NB4 (cell line): ENCODE measurements around the gene UGT2B7.

Source experiments
- DNase-seq: peaks from one replicate; pipeline ENCODE4 v3.0.0; 2010; ENCODE audit warnings: low read depth
- H3K4me3 ChIP-seq: one replicate; pipeline ENCODE4 v1.5.1; 2011; ENCODE audit warnings: mild to moderate bottlenecking, low read depth, low read length, moderate library complexity
- MYC ChIP-seq: IDR thresholded peaks from 2 replicates; pipeline ENCODE4 v1.6.1; 2011; ENCODE audit warnings: low read depth, low read length
- POLR2A ChIP-seq: IDR thresholded peaks from 2 replicates; pipeline ENCODE4 v1.6.1; 2011; ENCODE audit warnings: mild to moderate bottlenecking; ENCODE audit not compliant: insufficient read length; ENCODE audit errors: extremely low read depth
- TF ChIP-seq, protein P1 (sequence below): IDR thresholded peaks from 2 replicates; pipeline ENCODE4 v1.6.1; 2011; ENCODE audit warnings: low read depth, low read length
- TF ChIP-seq, protein P2 (sequence below): IDR thresholded peaks from one replicate; pipeline ENCODE4 v1.5.1; 2012; ENCODE audit warnings: low read depth, low read length

Gene UGT2B7

DNA sequence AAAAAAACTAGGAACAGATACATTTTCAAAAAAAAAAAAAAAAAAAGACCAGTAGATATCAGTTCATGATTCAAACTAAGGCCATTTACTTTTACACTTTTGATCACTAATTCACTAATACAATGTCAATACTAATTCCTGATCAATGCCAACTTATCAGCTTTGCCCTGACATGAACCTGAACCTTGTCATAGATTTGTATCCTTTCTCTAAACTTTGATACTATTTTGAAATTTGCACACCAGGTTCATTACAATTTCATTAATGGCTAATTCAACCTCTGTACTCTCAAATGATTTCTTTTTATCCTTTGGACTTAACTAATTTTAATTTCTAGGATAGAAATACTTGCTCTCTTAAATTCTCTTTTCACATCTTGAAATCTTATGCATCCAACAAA lies 37.7 kb downstream of the UGT2B7 start:
- no peak for DNase-seq
- TF ChIP-seq MYC (no peak), POLR2A (no peak)
- TF ChIP-seq, protein P1, sequence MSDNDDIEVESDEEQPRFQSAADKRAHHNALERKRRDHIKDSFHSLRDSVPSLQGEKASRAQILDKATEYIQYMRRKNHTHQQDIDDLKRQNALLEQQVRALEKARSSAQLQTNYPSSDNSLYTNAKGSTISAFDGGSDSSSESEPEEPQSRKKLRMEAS: no peak
- TF ChIP-seq, protein P2, sequence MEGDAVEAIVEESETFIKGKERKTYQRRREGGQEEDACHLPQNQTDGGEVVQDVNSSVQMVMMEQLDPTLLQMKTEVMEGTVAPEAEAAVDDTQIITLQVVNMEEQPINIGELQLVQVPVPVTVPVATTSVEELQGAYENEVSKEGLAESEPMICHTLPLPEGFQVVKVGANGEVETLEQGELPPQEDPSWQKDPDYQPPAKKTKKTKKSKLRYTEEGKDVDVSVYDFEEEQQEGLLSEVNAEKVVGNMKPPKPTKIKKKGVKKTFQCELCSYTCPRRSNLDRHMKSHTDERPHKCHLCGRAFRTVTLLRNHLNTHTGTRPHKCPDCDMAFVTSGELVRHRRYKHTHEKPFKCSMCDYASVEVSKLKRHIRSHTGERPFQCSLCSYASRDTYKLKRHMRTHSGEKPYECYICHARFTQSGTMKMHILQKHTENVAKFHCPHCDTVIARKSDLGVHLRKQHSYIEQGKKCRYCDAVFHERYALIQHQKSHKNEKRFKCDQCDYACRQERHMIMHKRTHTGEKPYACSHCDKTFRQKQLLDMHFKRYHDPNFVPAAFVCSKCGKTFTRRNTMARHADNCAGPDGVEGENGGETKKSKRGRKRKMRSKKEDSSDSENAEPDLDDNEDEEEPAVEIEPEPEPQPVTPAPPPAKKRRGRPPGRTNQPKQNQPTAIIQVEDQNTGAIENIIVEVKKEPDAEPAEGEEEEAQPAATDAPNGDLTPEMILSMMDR: no peak
- H3K4me3 ChIP-seq: no peak overlapping the region

DNA sequence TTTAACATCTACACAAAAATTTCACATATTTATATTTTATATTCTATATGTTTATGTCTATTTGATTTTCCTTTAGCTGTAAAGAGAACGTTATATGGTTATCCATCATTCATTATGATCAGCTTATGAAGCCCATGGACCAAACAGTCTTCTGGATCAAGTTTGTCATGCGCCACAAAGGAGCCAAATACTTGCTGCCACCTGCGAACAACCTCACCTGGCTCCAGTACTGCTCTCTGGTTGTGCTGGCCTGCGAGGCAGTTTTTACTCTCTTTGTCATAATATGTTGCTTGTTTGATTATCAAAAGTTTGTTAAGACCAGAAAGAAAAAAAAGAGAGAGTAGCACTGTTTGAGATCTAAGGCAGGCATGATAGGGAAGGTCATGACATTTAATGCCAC lies 38.2 kb downstream of the UGT2B7 start:
- H3K4me3 ChIP-seq: no peak overlapping the region
- no peak for DNase-seq
- no peak for TF ChIP-seq POLR2A
- TF ChIP-seq, protein P1: no peak
- no peak for TF ChIP-seq MYC
- TF ChIP-seq, protein P2: no peak

DNA sequence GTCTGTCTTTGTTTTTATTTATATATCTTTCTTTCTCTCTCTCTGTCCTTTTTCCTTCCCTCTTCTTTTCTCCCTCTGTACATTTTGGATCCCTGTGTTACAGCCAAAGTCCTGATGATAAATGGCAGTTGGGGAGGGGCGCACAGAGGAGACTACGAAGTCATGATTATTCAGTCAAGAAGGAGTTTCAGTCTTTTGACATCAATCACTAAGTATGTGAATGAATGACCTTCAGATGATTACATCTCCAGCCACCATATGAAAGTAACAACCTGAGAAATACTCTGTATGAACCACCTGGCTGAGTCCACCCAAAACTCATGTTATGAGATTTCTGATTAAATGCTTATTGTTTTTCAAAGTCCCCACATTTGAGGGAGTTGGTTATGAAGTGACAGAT lies 45.0 kb downstream of the UGT2B7 start:
- no peak for DNase-seq
- no peak for TF ChIP-seq POLR2A
- no peak for TF ChIP-seq MYC
- TF ChIP-seq, protein P2: no peak
- TF ChIP-seq, protein P1: no peak

DNA sequence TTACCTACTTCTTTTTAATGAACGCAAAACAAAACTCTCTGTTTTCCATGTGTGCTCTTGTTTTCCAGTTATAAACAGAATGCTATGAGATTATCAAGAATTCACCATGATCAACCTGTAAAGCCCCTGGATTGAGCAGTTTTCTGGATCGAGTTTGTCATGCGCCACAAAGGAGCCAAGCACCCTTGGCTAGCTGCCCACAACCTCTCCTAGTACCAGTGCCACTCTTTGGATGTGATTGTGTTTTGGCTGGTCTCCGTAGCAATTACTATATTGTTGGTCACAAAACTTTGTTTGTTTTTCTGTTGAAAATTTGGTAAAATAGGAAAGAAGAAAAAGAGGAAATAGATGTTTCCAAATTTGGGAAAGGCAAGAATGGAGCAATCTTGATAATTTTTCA lies 51.1 kb downstream of the UGT2B7 start:
- no peak overlapping the region for H3K4me3 ChIP-seq
- no peak for DNase-seq
- TF ChIP-seq POLR2A: no peak
- TF ChIP-seq, protein P2: no peak
- TF ChIP-seq MYC: no peak
- TF ChIP-seq, protein P1: no peak

More for the DNA sequence above, 45.0 kb downstream of the UGT2B7 start:
- no peak overlapping the region for H3K4me3 ChIP-seq

DNA sequence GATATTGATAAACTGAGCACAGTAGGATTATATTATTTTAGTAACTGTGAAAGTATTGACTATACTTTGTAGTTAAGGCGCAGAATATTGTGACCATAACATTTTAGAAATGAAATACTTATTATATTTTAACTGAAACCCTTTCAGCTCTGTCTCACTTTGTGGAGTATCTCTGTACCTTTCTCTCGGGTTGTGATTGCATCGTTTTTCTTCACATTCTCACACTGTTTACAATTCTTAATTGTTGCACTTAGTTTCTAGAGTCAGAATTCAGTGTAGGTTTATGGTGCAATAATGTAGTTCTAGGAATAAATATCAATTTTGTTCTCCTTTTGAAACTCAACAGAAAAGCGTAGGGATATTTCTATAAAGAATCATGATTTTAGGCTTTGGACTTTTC lies 57.7 kb downstream of the UGT2B7 start:
- no peak overlapping the region for H3K4me3 ChIP-seq
- DNase-seq: no peak
- TF ChIP-seq POLR2A (no peak), MYC (no peak)
- TF ChIP-seq, protein P1: no peak
- TF ChIP-seq, protein P2: no peak

DNA sequence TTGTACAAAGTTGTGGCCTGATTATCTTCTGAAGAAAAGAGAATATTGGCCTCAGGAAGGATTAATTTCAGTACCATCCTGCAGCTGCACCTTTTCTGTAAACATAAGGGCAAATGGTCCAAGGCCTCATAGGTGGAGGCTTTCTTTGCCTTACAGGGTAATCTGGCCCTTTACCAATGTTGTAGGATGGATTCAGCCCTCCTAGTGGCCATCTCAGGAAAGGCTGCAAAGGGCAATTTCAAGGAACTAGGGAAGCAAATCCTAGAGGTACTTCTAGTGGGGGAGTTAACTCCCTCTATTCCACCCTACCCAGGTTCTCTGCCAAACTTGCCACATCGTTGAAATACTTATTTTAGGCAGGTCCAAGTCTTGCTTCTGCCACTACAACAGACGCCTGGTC lies 60.6 kb downstream of the UGT2B7 start:
- DNase-seq: no peak
- no peak overlapping the region for H3K4me3 ChIP-seq
- TF ChIP-seq MYC (no peak), POLR2A (no peak)
- TF ChIP-seq, protein P2: no peak
- TF ChIP-seq, protein P1: no peak
